ENCODE results near the gene IQCK. TPM values are rescaled to one million over a fixed set of nuclear protein-coding genes. Genes with fewer than 3 reads are reported as not detected.
A peak's percentile ranks its signal among the peaks of the same experiment; 100 is the strongest.
"Not testable (repeated sequence)": the region's sequence is repeated elsewhere in the genome, so short reads cannot be mapped to it uniquely, and the experiment has no call there.

The IQCK gene, protein sequence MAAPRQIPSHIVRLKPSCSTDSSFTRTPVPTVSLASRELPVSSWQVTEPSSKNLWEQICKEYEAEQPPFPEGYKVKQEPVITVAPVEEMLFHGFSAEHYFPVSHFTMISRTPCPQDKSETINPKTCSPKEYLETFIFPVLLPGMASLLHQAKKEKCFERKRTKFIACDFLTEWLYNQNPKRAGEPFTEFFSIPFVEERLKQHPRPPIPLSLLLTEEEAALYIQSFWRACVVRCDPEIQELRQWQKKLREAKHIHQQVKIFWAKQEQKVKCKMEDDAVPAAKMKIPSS
- total RNA-seq (2014; rRNA removed; shearing (Covaris generic); ENCODE audit: low replicate concordance): 7.1 and 11.6 TPM in 2 replicates

GRCh38 chr16:19717741-19718623 is at the start of gene IQCK, which contains the start of gene KNOP1:
Gene IQCK, plus strand, starts transcription at chr16:19718271. Its CDS starts 36 bp downstream, at chr16:19718307.
Gene KNOP1, minus strand, starts transcription at chr16:19718227. Its CDS starts 3,192 bp downstream, at chr16:19715035.
- DNase-seq: peak; percentile 96
- H3K27me3 ChIP-seq: no peaks in the 10 kb centered on the region
- no peaks in the 10 kb centered on the region for H3K9me3 ChIP-seq
- H3K4me3 ChIP-seq: peak within 1 kb of the TSS; percentile 88
- H3K36me3 ChIP-seq: peaks cover 25% of the 10 kb centered on the region

DNA sequence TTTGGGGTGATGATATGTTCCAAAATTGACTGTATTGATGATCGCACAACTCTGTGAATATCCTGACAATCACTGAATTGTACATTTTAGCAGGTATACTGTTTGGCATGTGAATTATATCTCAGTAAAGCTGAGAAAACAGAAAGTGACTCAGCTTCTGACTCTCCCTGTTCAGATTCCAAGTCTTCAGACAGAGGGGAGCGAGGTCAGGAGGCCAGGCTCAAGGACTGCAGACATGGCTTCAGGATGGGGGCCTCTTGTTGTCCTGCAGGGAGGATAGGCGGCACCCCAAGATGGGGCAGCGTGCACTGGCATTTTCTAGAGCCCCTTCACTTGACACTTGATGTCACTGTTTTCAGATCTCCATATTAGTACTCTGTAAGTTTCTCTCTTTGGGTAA is 45.7 kb upstream of the IQCK start:
- Histone ChIP-seq H3K36me3 (no peaks in the 10 kb centered on the region; the same call in 1 of the 2 replicates), H3K27me3 (no peaks in the 10 kb centered on the region), H3K9me3 (no peaks in the 10 kb centered on the region), H3K4me3 (no peak overlapping the region)
- no peak for DNase-seq

GRCh38 chr16:19674485-19674884 is 43.6 kb upstream of the IQCK start:
- H3K27me3 ChIP-seq: no peaks in the 10 kb centered on the region
- H3K9me3 ChIP-seq: no peaks in the 10 kb centered on the region
- no peak overlapping the region for H3K4me3 ChIP-seq
- no peaks in the 10 kb centered on the region; the same call in 1 of the 2 replicates for H3K36me3 ChIP-seq
- DNase-seq: no peak

DNA sequence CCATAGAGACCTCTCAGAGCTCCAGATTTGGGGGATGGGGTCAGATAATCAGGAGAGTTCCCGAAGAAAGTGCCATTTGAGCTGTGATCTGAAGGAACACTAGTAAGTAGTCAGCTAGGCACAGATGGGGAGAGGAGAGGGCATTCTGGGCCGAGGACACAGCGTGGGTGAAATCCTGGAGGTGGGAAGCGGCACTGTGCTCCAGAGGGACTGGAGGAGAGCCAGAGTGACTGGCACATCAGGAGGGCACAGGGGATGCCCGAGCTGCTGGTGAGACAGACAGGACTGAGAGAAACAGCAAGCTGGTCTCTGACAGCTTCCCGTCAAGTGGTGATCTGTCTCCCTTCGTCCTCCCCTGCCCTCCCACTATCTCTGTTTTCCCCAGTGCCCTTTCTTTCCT is 40.7 kb upstream of the IQCK start:
- no peaks in the 10 kb centered on the region; the same call in 1 of the 2 replicates for H3K36me3 ChIP-seq
- no peaks in the 10 kb centered on the region for H3K9me3 ChIP-seq
- H3K27me3 ChIP-seq: no peaks in the 10 kb centered on the region
- DNase-seq: no peak
- H3K4me3 ChIP-seq: no peak overlapping the region

GRCh38 chr16:19678804-19679203 is 39.3 kb upstream of the IQCK start:
- Histone ChIP-seq H3K36me3 (peaks cover 6% of the 10 kb centered on the region), H3K27me3 (no peaks in the 10 kb centered on the region), H3K9me3 (no peaks in the 10 kb centered on the region), H3K4me3 (no peak overlapping the region)
- DNase-seq: no peak

GRCh38 chr16:19679281-19679680 is 38.8 kb upstream of the IQCK start:
- H3K9me3 ChIP-seq, H3K4me3 ChIP-seq, DNase-seq, H3K27me3 ChIP-seq, H3K36me3 ChIP-seq: not testable (repeated sequence)

- Histone ChIP-seq H3K36me3 (peaks cover 16% of the 10 kb centered on the region), H3K9me3 (no peaks in the 10 kb centered on the region), H3K4me3 (no peak overlapping the region), H3K27me3 (no peaks in the 10 kb centered on the region)
- no peak for DNase-seq
Measured at GRCh38 chr16:19680881-19681340, 37.2 kb upstream of the IQCK start.

- no peaks in the 10 kb centered on the region for H3K27me3 ChIP-seq
- no peak overlapping the region for H3K4me3 ChIP-seq
- DNase-seq: no peak
- no peaks in the 10 kb centered on the region for H3K9me3 ChIP-seq
- H3K36me3 ChIP-seq: peaks cover 16% of the 10 kb centered on the region
Measured at GRCh38 chr16:19681637-19682036, 36.4 kb upstream of the IQCK start.

- Histone ChIP-seq H3K36me3 (peaks cover 16% of the 10 kb centered on the region), H3K9me3 (no peaks in the 10 kb centered on the region), H3K27me3 (no peaks in the 10 kb centered on the region), H3K4me3 (no peak overlapping the region)
- no peak for DNase-seq
Measured at GRCh38 chr16:19683453-19684236, 34.4 kb upstream of the IQCK start.

DNA sequence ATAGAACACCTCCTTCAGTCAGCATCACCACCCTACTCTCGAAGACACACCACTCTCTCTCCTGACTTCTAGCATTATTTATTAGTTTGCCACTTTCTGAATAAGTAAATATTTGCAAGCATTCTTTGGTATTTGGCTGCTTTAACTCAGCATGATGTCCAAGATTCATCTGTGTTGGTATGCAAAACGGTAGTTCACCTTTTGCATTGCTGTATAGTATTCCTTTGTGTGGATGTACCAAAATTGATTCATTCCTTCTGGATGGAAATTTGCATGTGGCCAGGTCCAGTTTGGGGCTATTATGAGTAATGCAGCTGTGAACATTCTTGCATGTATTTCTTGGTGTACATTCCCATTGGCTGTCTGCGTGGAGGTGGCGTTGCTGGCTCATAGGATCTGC is 32.9 kb upstream of the IQCK start:
- Histone ChIP-seq H3K9me3 (no peaks in the 10 kb centered on the region), H3K4me3 (no peak overlapping the region), H3K36me3 (peaks cover 16% of the 10 kb centered on the region), H3K27me3 (no peaks in the 10 kb centered on the region)
- no peak for DNase-seq

- DNase-seq: no peak
- Histone ChIP-seq H3K4me3 (no peak overlapping the region), H3K27me3 (no peaks in the 10 kb centered on the region), H3K9me3 (no peaks in the 10 kb centered on the region), H3K36me3 (peaks cover 19% of the 10 kb centered on the region)
Measured at GRCh38 chr16:19687279-19687678, 30.8 kb upstream of the IQCK start.

DNA sequence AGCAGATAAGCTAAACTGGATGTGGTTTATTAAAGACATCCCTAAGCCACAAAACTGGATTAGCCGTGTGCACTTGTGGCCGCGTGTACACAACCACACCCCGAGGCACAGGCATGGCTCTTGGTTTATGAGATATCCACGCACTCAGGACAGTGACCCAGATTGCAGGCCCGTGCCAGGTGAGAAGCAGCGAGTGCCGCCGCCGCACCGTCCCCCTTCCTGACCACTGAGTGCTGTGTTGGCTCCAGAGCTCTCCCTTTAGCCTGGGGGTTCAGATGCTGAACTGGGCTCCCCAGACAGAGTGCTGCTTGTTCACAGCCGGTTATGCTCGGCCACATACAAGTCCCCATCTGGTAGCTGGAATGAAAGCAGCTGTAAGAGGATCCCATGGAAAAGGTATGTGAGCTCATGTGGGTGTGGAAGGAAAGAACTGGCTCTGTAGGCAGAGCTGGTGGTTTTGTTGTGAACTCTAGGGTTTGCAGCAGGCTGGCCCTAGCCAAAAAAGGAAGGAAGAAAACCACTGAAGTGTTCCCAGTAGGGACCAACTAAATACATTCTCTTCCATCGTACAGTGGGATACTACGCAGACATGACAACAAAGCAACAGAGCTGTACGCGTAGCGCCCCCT is 29.6 kb upstream of the IQCK start:
- no peak overlapping the region for H3K4me3 ChIP-seq
- H3K27me3 ChIP-seq: no peaks in the 10 kb centered on the region
- no peaks in the 10 kb centered on the region for H3K9me3 ChIP-seq
- peaks cover 18% of the 10 kb centered on the region for H3K36me3 ChIP-seq
- DNase-seq: no peak

GRCh38 chr16:19689342-19689741 is 28.7 kb upstream of the IQCK start:
- no peak overlapping the region for H3K4me3 ChIP-seq
- H3K9me3 ChIP-seq: no peaks in the 10 kb centered on the region
- H3K27me3 ChIP-seq: no peaks in the 10 kb centered on the region
- no peak for DNase-seq
- H3K36me3 ChIP-seq: peaks cover 17% of the 10 kb centered on the region

GRCh38 chr16:19690196-19690595 is 27.9 kb upstream of the IQCK start:
- Histone ChIP-seq H3K9me3 (no peaks in the 10 kb centered on the region), H3K27me3 (no peaks in the 10 kb centered on the region), H3K4me3 (no peak overlapping the region), H3K36me3 (peaks cover 11% of the 10 kb centered on the region)
- no peak for DNase-seq

DNA sequence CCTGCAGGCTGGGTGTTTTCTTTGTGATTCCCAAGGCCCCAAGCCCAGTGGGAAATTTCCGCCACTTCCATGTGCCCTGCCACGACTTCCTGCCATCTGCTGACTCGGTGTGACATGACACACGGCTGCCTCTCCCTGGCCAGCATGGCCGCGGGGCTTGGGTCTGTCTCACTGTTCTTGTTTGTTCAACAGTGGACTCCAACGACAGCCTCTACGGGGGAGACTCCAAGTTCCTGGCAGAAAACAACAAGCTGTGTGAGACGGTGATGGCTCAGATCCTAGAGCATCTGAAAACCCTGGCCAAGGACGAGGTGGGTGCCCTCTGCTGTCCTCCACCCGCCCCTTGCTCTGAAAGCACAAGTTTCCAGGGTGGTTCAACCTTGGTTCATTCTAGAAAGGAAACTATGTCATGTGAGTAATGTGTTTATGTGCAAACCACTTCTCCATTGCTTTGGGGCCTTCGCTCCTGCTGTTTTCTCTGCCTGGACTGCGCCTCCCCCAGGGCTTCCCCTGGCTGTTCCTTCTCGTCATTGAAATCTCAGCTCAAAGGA is 26.8 kb upstream of the IQCK start:
- Histone ChIP-seq H3K9me3 (no peaks in the 10 kb centered on the region), H3K36me3 (peaks cover 7% of the 10 kb centered on the region; the same call in 1 of the 2 replicates), H3K27me3 (no peaks in the 10 kb centered on the region), H3K4me3 (no peak overlapping the region)
- peak; percentile 58 for DNase-seq

GRCh38 chr16:19694989-19695388 is 23.1 kb upstream of the IQCK start:
- Histone ChIP-seq H3K4me3 (no peak overlapping the region), H3K36me3 (peaks cover 29% of the 10 kb centered on the region), H3K27me3 (no peaks in the 10 kb centered on the region), H3K9me3 (no peaks in the 10 kb centered on the region)
- DNase-seq: no peak
